ENCODE results near the gene ARHGAP42.

DNA sequence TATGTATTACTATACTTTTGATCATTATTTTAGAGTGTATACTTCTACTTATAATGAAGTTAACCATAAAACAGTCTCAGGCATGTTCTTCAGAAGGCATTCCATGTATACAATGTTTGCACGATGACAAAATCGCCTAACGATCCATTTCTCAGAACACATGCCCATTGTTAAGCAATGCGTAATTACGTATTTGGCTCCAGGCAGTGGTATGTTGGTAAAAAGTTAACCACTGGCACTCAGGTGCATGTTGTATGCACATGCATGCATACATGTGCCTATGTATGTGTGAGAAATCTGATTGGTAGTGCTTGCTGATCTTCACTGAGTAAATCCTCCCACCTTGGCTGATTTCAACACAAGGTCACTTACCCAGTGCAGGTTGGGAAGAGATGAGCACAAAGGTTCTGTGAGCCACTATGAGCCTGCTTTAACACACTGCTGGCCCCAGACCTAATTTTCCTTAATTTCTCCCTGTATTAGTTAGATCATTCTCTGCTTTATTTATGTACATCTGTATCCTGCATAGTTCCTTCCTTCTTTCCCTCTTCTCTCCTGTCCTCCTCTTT is 164.6 kb downstream of the ARHGAP42 start:
- TF ChIP-seq CTCF (IDR thresholded peaks at IDR 0.05; ENCODE audit: insufficient read depth, low read length, poor library complexity, severe bottlenecking) (no peak), EZH2phosphoT487 (conservative IDR thresholded peaks at IDR 0.05; ENCODE audit: low read length) (no peak)

Data from SU-DHL-6 (cell line).